ENCODE measurements around the gene WNT7A.

WNT7A gene

GRCh38 chr3:13884851-13885703 is 5.2 kb upstream of the WNT7A start:
- DNase-seq (ENCODE audit: low read depth in 2 of 2): peak; percentile 44 to 73

GRCh38 chr3:13883681-13884080 is 3.8 kb upstream of the WNT7A start:
- no peak for DNase-seq (ENCODE audit: low read depth in 2 of 2)

GRCh38 chr3:13882876-13883275 is 3.0 kb upstream of the WNT7A start:
- no peak for DNase-seq (ENCODE audit: low read depth in 2 of 2)

GRCh38 chr3:13881536-13882410 is 1.9 kb upstream of the WNT7A start:
- no peak for DNase-seq (ENCODE audit: low read depth in 2 of 2)

- DNase-seq (ENCODE audit: low read depth in 2 of 2): no peak
These were observed 913 bp upstream of the WNT7A start for GRCh38 chr3:13880811-13881156.

GRCh38 chr3:13879102-13879945 is 547 bp downstream of the WNT7A start:
- DNase-seq (ENCODE audit: low read depth in 2 of 2): peak in 1 of 2 donors; percentile 28

- peak in 1 of 2 donors; percentile 6 for DNase-seq (ENCODE audit: low read depth in 2 of 2)
These were observed 1.4 kb downstream of the WNT7A start for GRCh38 chr3:13878281-13879101.

- no peak for DNase-seq (ENCODE audit: low read depth in 2 of 2)
These were observed 2.0 kb downstream of the WNT7A start for GRCh38 chr3:13877911-13878280.

- DNase-seq (ENCODE audit: low read depth in 2 of 2): no peak
These were observed 3.3 kb downstream of the WNT7A start for GRCh38 chr3:13876451-13877100.

- DNase-seq (ENCODE audit: low read depth in 2 of 2): no peak
These were observed 5.0 kb downstream of the WNT7A start for GRCh38 chr3:13874891-13875290.

GRCh38 chr3:13873818-13874217 is 6.1 kb downstream of the WNT7A start:
- no peak for DNase-seq (ENCODE audit: low read depth in 2 of 2)

- DNase-seq (ENCODE audit: low read depth in 2 of 2): no peak
These were observed 7.4 kb downstream of the WNT7A start for GRCh38 chr3:13872451-13872850.

GRCh38 chr3:13871791-13872190 is 8.1 kb downstream of the WNT7A start:
- DNase-seq (ENCODE audit: low read depth in 2 of 2): no peak

- DNase-seq (ENCODE audit: low read depth in 2 of 2): no peak
These were observed 9.0 kb downstream of the WNT7A start for GRCh38 chr3:13870902-13871301.

- no peak for DNase-seq (ENCODE audit: low read depth in 2 of 2)
These were observed 10.0 kb downstream of the WNT7A start for GRCh38 chr3:13869761-13870343.

GRCh38 chr3:13868844-13869724 is 10.8 kb downstream of the WNT7A start:
- no peak for DNase-seq (ENCODE audit: low read depth in 2 of 2)

GRCh38 chr3:13867732-13868131 is 12.1 kb downstream of the WNT7A start:
- DNase-seq (ENCODE audit: low read depth in 2 of 2): no peak

GRCh38 chr3:13866041-13866965 is 13.6 kb downstream of the WNT7A start:
- peak in 1 of 2 donors; percentile 5 for DNase-seq (ENCODE audit: low read depth in 2 of 2)

All from stimulated activated CD4-positive, alpha-beta T cell treated with anti-CD3 and anti-CD28 coated beads, Interleukin-1b, Interleukin-23, amount 100 ng/mL, for 4 hours (primary cell).